Activated T-cell treated with anti-CD3 and anti-CD28 coated beads, Interleukin-2, amount 50 U/mL, for 24 hours (primary cell): ENCODE measurements around the gene HBS1L.

ENCODE experiments used
- DNase-seq: peaks from one replicate; pipeline ENCODE4 v3.0.0-alpha.2; 2020
- H3K27ac Mint-ChIP-seq: 2 replicates; pipeline ENCODE4 v1.8.0; 2020; ENCODE audit warnings: mild to moderate bottlenecking, mixed read lengths
- H3K27me3 Mint-ChIP-seq: 2 replicates; pipeline ENCODE4 v1.8.0; 2020; ENCODE audit warnings: mixed read lengths
- H3K36me3 Mint-ChIP-seq: 2 replicates; pipeline ENCODE4 v1.8.0; 2020; ENCODE audit warnings: low read depth, mixed read lengths
- H3K4me1 Mint-ChIP-seq: 2 replicates; pipeline ENCODE4 v1.8.0; 2020; ENCODE audit warnings: low read depth, mixed read lengths
- H3K4me3 Mint-ChIP-seq: 2 replicates; pipeline ENCODE4 v1.8.0; 2020; ENCODE audit warnings: mild to moderate bottlenecking, moderate library complexity, mixed read lengths
- H3K9me3 Mint-ChIP-seq: 2 replicates; pipeline ENCODE4 v1.8.0; 2020; ENCODE audit warnings: mixed read lengths

Gene HBS1L

DNA sequence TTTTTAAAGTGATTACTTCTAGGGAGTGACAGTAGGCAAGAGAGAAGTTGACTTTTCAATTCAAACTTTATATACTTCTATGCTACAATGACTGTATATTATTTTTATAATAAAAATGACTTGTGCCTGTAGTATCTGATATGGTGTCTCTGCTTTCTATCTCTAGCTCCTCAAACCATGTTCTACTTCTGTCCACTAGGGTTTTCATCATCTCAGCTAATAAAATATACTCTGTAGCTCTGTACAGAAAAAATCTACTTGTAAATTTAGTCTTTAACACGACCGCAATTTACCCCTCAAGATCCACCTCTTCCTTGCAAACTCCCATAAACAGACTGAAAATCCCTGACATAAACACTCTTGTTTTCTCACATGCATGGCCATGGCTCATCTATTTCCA, 42.3 kb downstream of the HBS1L start:
- Mint-ChIP-seq H3K27me3 (no peaks in the 10 kb centered on the region), H3K4me1 (peaks cover 48% of the 10 kb centered on the region), H3K36me3 (peaks cover 60% of the 10 kb centered on the region), H3K27ac (peak overlapping the region; percentile 66), H3K4me3 (no peak overlapping the region), H3K9me3 (peaks cover 2% of the 10 kb centered on the region)
- no peak for DNase-seq

DNA sequence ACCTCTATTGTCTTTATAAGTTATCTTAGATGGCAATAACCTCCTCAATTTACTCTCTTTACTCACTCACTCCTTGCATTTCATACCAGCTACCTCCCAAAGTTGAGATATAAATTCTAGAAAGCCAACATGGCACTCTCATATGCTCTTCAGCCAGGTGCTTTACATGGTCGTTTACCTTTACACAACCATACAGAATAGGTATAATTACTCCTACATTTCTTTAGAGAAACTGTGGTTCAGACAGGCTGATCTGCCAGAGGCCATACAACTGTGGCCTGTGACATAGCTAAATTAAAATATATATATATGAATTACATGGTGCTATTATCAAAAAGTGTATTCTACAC, 45.7 kb downstream of the HBS1L start:
- H3K4me3 Mint-ChIP-seq: no peak overlapping the region
- peaks cover 2% of the 10 kb centered on the region for H3K9me3 Mint-ChIP-seq
- peaks cover 23% of the 10 kb centered on the region for H3K4me1 Mint-ChIP-seq
- no peaks in the 10 kb centered on the region for H3K27me3 Mint-ChIP-seq
- H3K36me3 Mint-ChIP-seq: peaks cover 46% of the 10 kb centered on the region
- no peak for DNase-seq
- peak overlapping the region; percentile 81 for H3K27ac Mint-ChIP-seq

DNA sequence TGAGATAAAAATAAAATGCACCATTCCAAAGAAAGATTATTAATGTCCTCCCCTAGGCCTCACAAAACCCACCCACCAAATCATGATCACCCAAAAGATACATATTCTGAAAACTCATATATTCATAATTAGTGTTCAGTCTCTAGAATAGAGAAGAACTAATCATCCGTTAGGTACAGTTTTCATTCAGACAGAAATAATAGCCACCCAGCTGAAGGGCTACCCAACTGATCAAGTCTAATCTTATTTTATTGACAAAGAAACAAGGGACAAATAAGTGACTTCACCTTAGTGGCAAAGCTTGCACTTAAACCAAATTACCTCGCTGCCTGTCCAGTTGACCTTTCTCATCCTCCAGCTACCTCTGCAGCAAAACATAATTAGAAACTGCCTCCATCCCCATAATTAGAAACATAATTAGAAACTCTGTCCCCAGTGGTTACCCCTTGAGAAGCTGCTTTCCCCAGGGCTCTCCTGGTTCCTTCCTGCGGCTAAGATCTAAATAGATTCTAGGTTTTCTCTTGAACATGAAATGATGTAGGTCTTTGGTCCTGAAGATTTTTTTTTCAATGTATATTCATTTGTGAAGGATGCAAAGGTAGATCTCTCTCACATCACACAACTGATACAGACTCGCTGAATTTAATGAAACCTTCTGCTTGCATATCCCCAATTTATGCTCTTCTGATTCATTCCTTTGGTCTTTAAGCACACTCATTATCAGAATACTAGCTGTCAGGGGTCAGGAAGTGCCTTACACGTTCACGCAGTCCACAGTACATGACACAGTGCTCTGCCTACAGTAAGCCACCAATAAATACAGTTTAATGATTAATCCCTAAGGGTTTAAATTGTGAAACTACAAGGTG, 46.3 kb downstream of the HBS1L start:
- Mint-ChIP-seq H3K4me1 (peaks cover 18% of the 10 kb centered on the region), H3K4me3 (peak overlapping the region; percentile 1), H3K27ac (peak overlapping the region; percentile 81)

DNA sequence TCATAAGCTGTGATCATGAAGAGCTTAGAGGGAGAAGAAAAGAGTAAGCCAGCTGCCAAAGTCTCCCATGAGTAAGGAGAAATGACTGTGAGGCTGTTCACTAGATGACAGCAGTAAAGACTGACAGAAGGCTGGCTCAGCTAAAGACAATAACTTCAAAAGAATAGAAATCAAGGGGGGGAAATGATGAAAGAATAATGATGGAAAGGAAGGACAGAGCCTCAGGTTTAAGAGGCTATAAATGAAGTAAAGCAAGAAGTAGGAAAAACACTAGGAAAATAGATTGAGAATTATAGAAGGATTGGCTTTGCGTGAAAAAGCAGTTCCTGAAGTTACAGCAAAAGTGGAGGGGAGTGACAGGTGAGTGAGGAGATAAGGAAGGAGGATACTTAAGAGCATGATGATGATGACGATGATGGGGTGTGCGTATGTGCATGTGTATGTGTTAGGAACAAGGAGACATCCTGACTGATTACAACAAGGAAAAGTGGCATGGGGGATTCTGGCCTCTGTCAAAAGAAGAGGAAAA, 48.2 kb downstream of the HBS1L start:
- Mint-ChIP-seq H3K27me3 (no peaks in the 10 kb centered on the region), H3K27ac (no peak overlapping the region), H3K4me3 (no peak overlapping the region), H3K4me1 (peaks cover 12% of the 10 kb centered on the region), H3K36me3 (peaks cover 38% of the 10 kb centered on the region), H3K9me3 (no peaks in the 10 kb centered on the region)
- DNase-seq: no peak

More for the DNA sequence above, 46.3 kb downstream of the HBS1L start:
- no peak for DNase-seq
- H3K9me3 Mint-ChIP-seq: peaks cover 2% of the 10 kb centered on the region
- no peaks in the 10 kb centered on the region for H3K27me3 Mint-ChIP-seq
- H3K36me3 Mint-ChIP-seq: peaks cover 44% of the 10 kb centered on the region

DNA sequence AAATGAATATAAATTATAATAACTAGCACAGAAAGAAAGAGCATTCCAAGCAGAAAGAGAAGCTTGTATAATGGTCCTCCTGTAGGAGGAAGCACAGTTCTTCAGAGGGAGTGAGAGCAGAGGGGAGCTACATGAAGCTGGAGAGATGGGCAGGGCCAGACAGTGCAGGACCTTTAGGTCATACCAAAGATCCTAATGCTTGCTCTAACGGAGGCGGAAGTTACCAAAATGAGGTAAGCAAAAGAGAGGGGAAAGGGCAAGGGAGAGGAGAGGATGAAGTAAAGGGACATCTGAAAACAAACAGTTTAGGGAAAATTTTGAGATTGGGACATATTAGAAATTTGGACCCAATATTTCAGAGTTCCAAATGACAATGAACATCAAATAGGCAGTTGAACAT, 50.2 kb downstream of the HBS1L start:
- Mint-ChIP-seq H3K27ac (no peak overlapping the region), H3K4me1 (peaks cover 9% of the 10 kb centered on the region), H3K36me3 (peaks cover 40% of the 10 kb centered on the region), H3K27me3 (no peaks in the 10 kb centered on the region), H3K9me3 (no peaks in the 10 kb centered on the region), H3K4me3 (no peak overlapping the region)
- no peak for DNase-seq

DNA sequence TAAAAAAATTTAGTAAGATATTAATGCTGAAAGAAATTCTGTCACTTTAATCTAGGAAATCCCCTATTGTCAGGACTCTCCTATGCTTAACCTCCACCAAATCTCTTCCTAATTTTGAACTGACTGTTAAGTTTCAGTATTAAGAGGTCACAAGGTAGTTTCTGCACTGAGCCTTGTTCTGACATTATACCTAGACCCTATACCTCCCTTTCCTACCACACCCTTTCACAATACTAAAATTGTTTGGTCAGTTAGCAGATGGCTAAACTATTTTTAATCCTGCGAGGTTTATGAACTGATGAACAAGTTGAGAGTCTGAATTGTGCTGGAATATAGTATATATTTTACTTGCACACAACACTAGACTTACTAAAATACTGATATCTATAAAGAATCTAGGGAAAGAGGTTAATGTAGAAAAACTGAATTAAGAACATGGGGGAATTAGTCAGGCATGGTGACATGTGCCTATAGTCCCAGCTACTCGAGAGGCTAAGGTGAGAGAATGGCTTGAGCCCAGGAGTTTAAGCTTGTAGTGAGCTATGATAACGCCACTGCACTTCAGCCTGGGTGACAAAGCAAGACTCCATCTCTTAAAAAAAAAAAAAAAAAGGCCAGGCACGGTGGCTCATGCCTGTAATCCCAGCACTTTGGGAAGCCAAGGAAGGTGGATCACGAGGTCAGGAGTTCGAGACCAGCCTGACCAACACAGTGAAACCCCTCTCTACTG, 51.5 kb downstream of the HBS1L start:
- Mint-ChIP-seq H3K9me3 (no peaks in the 10 kb centered on the region), H3K27me3 (no peaks in the 10 kb centered on the region), H3K36me3 (peaks cover 39% of the 10 kb centered on the region), H3K27ac (peak overlapping the region; percentile 45), H3K4me1 (peaks cover 16% of the 10 kb centered on the region), H3K4me3 (no peak overlapping the region)
- no peak for DNase-seq

DNA sequence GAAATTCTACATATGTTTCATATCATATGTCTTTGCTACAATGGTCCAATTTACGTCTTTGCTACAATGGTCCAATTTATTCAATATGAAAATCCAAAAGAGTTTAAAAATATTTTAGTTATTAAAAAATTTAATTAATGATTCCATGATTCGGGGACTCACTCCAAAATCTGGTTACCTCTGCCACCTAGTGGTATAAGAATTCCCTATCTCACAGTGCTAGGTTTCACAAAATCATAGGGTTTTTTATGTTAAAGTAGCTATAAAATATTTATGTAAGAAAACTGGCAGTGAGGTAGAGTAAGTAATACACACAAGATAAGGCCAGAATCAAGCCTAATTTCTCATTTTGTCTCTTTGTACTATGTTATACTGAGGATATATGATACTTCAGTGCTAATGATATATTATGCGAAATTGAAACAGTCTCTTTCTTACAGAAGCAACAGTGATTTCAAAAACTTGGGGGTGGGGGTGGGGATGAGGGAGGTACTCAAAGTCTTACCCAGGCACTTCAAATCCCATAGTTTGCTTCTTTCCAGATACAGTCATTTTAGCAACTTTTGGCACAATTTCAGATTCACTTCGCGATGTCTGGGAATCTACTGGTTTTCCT, 52.3 kb downstream of the HBS1L start:
- Mint-ChIP-seq H3K9me3 (no peaks in the 10 kb centered on the region), H3K4me1 (peaks cover 24% of the 10 kb centered on the region), H3K36me3 (peaks cover 40% of the 10 kb centered on the region), H3K4me3 (no peak overlapping the region), H3K27me3 (no peaks in the 10 kb centered on the region), H3K27ac (no peak overlapping the region)
- no peak for DNase-seq

DNA sequence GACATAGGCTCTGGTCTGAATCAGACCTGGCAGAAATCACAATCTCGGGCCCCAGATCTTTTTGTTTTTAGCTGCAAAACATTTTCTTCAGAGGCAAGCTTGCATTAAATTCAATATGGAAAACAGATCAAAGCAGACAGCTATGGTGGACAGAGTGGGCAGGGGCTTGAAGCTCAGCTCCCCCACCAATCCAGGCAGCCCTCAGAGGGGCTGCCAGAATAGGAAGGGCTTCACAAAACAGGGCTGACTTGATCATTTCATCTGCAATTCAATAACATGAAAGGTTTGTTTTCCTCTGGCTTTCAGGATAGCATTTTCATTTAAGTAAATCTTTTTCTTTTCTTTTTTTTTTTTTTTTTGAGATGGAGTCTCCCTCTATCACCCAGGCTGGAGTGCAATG, 55.5 kb downstream of the HBS1L start:
- peaks cover 33% of the 10 kb centered on the region for H3K4me1 Mint-ChIP-seq

DNA sequence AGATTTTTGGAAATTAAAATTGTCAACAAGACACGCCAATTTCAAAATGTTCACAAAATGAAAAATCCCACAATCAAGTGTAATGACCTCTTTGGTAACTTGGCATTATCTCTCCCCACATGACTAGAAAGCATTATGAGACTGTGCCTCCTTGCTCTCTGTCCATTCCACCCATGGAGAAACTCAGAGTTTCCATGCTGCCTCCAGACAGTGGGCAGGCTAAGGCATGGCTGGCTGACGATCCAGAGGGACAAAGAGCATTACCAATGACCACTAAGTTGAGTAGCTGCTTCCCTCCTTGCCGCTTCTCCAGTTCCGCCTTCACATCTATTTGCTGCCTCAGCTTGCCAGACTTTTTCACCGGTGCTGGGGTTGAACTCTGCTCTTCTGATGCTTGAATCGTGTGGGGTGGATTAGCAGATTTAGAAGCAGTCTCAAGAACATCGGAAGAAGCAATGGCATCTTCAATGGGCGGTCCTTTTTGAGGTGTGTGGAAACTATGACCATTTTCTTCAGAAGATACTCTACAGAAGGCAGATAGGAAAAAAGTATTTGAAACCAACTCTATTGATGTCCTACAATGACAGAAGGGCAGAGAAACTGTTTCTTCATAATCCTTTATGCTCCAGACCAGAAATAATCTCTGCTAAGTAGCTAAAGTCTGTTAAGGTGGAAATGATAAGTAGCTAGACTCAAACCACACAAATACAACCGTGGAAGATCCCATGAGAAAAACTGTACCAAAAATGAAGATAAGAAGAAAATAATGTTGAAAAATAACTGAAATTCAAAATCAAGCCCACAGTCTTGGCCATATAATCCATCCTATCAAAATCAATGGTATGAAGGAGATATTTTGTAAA, 57.3 kb downstream of the HBS1L start:
- no peak overlapping the region for H3K4me3 Mint-ChIP-seq
- H3K9me3 Mint-ChIP-seq: no peaks in the 10 kb centered on the region
- H3K27me3 Mint-ChIP-seq: no peaks in the 10 kb centered on the region
- peak overlapping the region; percentile 78 for H3K27ac Mint-ChIP-seq
- H3K36me3 Mint-ChIP-seq: peaks cover 79% of the 10 kb centered on the region
- DNase-seq: no peak
- H3K4me1 Mint-ChIP-seq: peaks cover 26% of the 10 kb centered on the region

More for the DNA sequence above, 55.5 kb downstream of the HBS1L start:
- H3K27ac Mint-ChIP-seq: no peak overlapping the region
- no peak overlapping the region for H3K4me3 Mint-ChIP-seq
- peaks cover 70% of the 10 kb centered on the region for H3K36me3 Mint-ChIP-seq
- no peaks in the 10 kb centered on the region for H3K27me3 Mint-ChIP-seq
- H3K9me3 Mint-ChIP-seq: no peaks in the 10 kb centered on the region
- no peak for DNase-seq

DNA sequence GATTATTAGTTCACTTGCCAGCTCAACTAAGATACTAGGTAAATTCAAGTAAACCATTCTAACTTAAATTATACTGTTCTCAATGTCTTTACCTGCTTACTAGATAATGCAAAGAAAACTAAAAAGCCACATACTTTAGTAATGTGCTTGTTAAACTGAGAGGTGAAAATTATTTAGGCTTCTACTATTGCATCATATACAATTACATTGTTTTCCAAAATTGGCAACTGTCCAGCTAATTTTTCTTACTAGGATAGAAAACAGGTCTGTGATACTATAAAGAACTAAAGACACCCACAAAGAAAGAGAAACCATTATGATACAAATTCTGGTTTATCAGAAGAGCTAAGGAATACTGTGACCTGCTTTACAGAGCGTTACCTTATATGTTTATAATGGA, 59.1 kb downstream of the HBS1L start:
- peak overlapping the region; percentile 34 for H3K27ac Mint-ChIP-seq
- peaks cover 25% of the 10 kb centered on the region for H3K4me1 Mint-ChIP-seq
- H3K9me3 Mint-ChIP-seq: no peaks in the 10 kb centered on the region
- DNase-seq: no peak
- H3K4me3 Mint-ChIP-seq: no peak overlapping the region
- peaks cover 84% of the 10 kb centered on the region for H3K36me3 Mint-ChIP-seq
- H3K27me3 Mint-ChIP-seq: no peaks in the 10 kb centered on the region

DNA sequence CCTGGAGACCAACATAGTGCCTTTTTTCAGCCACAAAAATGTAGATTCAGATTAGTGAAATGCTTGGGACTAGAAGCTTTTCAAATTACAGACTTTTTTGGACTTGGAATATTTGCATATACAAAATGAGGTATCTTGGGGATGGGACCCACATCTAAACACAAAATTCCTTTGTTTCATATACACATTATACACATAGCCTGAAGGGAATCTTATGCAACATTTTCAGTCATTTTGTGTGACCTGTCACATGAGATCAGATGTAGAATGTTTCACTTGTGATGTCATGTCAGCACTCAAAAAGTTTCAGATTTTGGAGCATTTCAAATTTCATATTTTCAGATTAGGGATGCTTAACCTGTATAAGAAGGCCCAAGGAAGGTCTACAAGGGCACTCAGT, 60.2 kb downstream of the HBS1L start:
- H3K4me1 Mint-ChIP-seq: peaks cover 25% of the 10 kb centered on the region
- no peak overlapping the region for H3K4me3 Mint-ChIP-seq
- no peaks in the 10 kb centered on the region for H3K27me3 Mint-ChIP-seq
- no peak for DNase-seq
- H3K9me3 Mint-ChIP-seq: no peaks in the 10 kb centered on the region
- H3K36me3 Mint-ChIP-seq: peaks cover 84% of the 10 kb centered on the region
- no peak overlapping the region for H3K27ac Mint-ChIP-seq

DNA sequence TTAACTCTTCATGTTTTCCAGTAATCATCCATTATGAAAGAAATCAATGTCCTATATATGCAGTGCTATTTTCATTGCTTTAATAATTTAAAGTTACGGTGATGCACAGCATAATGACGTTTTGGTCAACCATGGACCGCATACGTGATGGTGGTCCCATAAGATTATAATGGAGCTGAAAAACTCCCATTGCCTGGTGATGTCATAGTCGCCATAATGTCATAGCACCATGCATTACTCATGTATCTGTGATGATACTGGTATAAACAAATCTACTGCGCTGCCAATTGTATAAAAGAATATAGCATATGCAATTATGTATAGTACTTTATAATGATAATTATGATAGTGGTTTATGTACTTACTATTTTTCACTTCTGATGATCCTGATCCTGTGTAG, 62.5 kb downstream of the HBS1L start:
- Mint-ChIP-seq H3K4me3 (no peak overlapping the region), H3K4me1 (peaks cover 8% of the 10 kb centered on the region), H3K9me3 (no peaks in the 10 kb centered on the region), H3K36me3 (peaks cover 81% of the 10 kb centered on the region), H3K27me3 (no peaks in the 10 kb centered on the region), H3K27ac (no peak overlapping the region)
- DNase-seq: no peak

DNA sequence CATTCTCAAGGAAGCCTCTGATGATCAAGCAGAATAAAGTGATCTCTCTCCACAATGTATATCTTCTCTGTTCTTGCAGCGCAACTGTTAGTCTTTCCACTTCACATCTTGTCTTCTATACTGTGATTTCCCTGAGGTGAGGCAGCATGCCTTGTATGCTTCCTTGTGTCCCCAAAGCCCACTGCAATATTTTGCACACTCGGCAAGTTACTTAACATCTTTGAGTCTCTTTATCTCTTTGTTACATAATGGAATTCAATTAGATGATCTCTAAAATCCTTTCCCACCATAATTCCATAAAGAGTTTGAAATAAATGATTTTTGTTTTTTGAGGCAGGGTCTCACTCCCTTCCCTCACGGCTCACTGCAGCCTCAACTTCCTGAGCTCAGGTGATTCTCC, 64.4 kb downstream of the HBS1L start:
- H3K27me3 Mint-ChIP-seq: no peaks in the 10 kb centered on the region
- no peaks in the 10 kb centered on the region for H3K9me3 Mint-ChIP-seq
- H3K27ac Mint-ChIP-seq: no peak overlapping the region
- H3K4me1 Mint-ChIP-seq: no peaks in the 10 kb centered on the region
- H3K36me3 Mint-ChIP-seq: peaks cover 73% of the 10 kb centered on the region
- no peak overlapping the region for H3K4me3 Mint-ChIP-seq
- DNase-seq: no peak

DNA sequence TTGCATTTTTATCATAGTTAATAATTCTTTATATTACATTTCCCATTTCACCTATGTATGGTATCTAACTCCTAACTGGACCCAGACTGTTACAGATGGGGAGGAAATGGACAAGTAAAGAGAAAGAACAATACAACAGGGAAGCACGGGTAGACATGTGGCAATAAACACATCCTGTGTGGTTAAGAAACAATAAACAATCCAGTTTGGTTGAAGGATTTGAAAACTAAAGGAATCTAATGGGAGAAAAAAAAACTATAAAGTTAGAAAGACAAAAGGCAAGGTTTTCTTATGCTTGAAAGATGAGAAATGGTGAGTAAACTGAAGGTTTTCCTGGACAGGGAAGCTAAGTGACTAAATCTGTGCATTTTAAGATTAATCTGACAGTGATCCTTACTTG, 69.8 kb downstream of the HBS1L start:
- Mint-ChIP-seq H3K27me3 (no peaks in the 10 kb centered on the region), H3K27ac (no peak overlapping the region), H3K4me1 (peaks cover 37% of the 10 kb centered on the region), H3K36me3 (peaks cover 73% of the 10 kb centered on the region), H3K9me3 (no peaks in the 10 kb centered on the region), H3K4me3 (no peak overlapping the region)
- DNase-seq: no peak
